Ishikawa (cell line): Measurements from ENCODE around the gene PTPRN2.

ENCODE experiments used
- CEBPB ChIP-seq: IDR thresholded peaks from 2 replicates; pipeline ENCODE4 v1.6.1; 2012
- CREB1 ChIP-seq: IDR thresholded peaks from 2 replicates; pipeline ENCODE4 v1.6.1; 2012; ENCODE audit warnings: low read depth
- EGR1 ChIP-seq: IDR thresholded peaks from 2 replicates; pipeline ENCODE4 v1.6.1; 2012
- EP300 ChIP-seq: IDR thresholded peaks from 2 replicates; pipeline ENCODE4 v1.6.1; 2012; ENCODE audit warnings: borderline replicate concordance
- FOXM1 ChIP-seq: IDR thresholded peaks from 2 replicates; pipeline ENCODE4 v1.6.1; 2012; ENCODE audit warnings: low read depth, borderline replicate concordance
- MAX ChIP-seq: IDR thresholded peaks from 2 replicates; pipeline ENCODE4 v1.6.1; 2012
- NFIC ChIP-seq: IDR thresholded peaks from 2 replicates; pipeline ENCODE4 v1.6.1; 2012
- RAD21 ChIP-seq: IDR thresholded peaks from 2 replicates; pipeline ENCODE4 v1.6.1; 2012; ENCODE audit warnings: low read depth
- REST ChIP-seq: IDR thresholded peaks from 2 replicates; pipeline ENCODE4 v1.6.1; 2012; ENCODE audit warnings: low read depth, mild to moderate bottlenecking
- TAF1 ChIP-seq: IDR thresholded peaks from 2 replicates; pipeline ENCODE4 v1.6.1; 2012; ENCODE audit warnings: low read depth, mild to moderate bottlenecking
- TCF12 ChIP-seq: IDR thresholded peaks from 2 replicates; pipeline ENCODE4 v1.6.1; 2012; ENCODE audit warnings: low read depth
- TEAD4 ChIP-seq: IDR thresholded peaks from 2 replicates; pipeline ENCODE4 v1.6.1; 2012
- USF1 ChIP-seq: IDR thresholded peaks from 2 replicates; pipeline ENCODE4 v1.6.1; 2012
- YY1 ChIP-seq: IDR thresholded peaks from 2 replicates; pipeline ENCODE4 v1.6.1; 2012; ENCODE audit warnings: low read depth
- ZBTB7A ChIP-seq: IDR thresholded peaks from 2 replicates; pipeline ENCODE4 v1.6.1; 2012; ENCODE audit warnings: low read depth

The PTPRN2 gene

GRCh38 chr7:158187694-158187994 lies 400.0 kb downstream of the PTPRN2 start:
- no peak for TF ChIP-seq NFIC
- no peak for TF ChIP-seq EGR1
- TF ChIP-seq CREB1: no peak
- no peak for TF ChIP-seq TEAD4
- no peak for TF ChIP-seq RAD21
- TF ChIP-seq USF1: no peak
- TF ChIP-seq TCF12: no peak
- no peak for TF ChIP-seq ZBTB7A
- TF ChIP-seq FOXM1: no peak
- TF ChIP-seq TAF1: no peak
- no peak for TF ChIP-seq EP300
- no peak for TF ChIP-seq YY1
- TF ChIP-seq CEBPB: no peak
- TF ChIP-seq MAX: no peak
- no peak for TF ChIP-seq REST

GRCh38 chr7:158186864-158187693 lies 400.5 kb downstream of the PTPRN2 start:
- TF ChIP-seq CREB1: no peak
- TF ChIP-seq RAD21: no peak
- no peak for TF ChIP-seq EP300
- TF ChIP-seq FOXM1: no peak
- TF ChIP-seq YY1: no peak
- no peak for TF ChIP-seq USF1
- no peak for TF ChIP-seq TAF1
- TF ChIP-seq TCF12: no peak
- no peak for TF ChIP-seq TEAD4
- no peak for TF ChIP-seq ZBTB7A
- no peak for TF ChIP-seq NFIC
- TF ChIP-seq REST: no peak
- no peak for TF ChIP-seq EGR1

GRCh38 chr7:158186406-158186805 lies 401.2 kb downstream of the PTPRN2 start:
- TF ChIP-seq EP300 (no peak), YY1 (no peak), CREB1 (no peak), ZBTB7A (no peak), USF1 (no peak), RAD21 (no peak), EGR1 (no peak), NFIC (no peak), MAX (no peak), CEBPB (no peak), FOXM1 (no peak), REST (no peak), TEAD4 (no peak), TAF1 (no peak)

- no peak for TF ChIP-seq FOXM1
- TF ChIP-seq ZBTB7A: no peak
- TF ChIP-seq NFIC: no peak
- TF ChIP-seq EGR1: no peak
- TF ChIP-seq EP300: no peak
- TF ChIP-seq CREB1: no peak
- no peak for TF ChIP-seq TCF12
- no peak for TF ChIP-seq TAF1
- no peak for TF ChIP-seq MAX
- no peak for TF ChIP-seq USF1
- TF ChIP-seq RAD21: no peak
- TF ChIP-seq TEAD4: no peak
Observed at GRCh38 chr7:158185653-158186052, 402.0 kb downstream of the PTPRN2 start.
